ENCODE results near the gene GRID1.
"Not testable (repeated sequence)": the region's sequence is repeated elsewhere in the genome, so short reads cannot be mapped to it uniquely, and the experiment has no call there.

Gene GRID1

GRCh38 chr10:86057708-86058107, 308.9 kb downstream of the GRID1 start:
- DNase-seq, result no peak

- no peak for DNase-seq
Measured at GRCh38 chr10:86056672-86057071, 309.9 kb downstream of the GRID1 start.

GRCh38 chr10:86055928-86056327, 310.7 kb downstream of the GRID1 start:
- no peak for DNase-seq

- no peak for DNase-seq
Measured at GRCh38 chr10:86053675-86054074, 312.9 kb downstream of the GRID1 start.

GRCh38 chr10:86051586-86051985, 315.0 kb downstream of the GRID1 start:
- no peak for DNase-seq

- DNase-seq, result no peak
Measured at GRCh38 chr10:86049442-86049841, 317.2 kb downstream of the GRID1 start.

- peak; percentile 20 to 54 (median 47) for DNase-seq
Measured at GRCh38 chr10:86048973-86049372, 317.6 kb downstream of the GRID1 start.

- no peak for DNase-seq
Measured at GRCh38 chr10:86048571-86048970, 318.0 kb downstream of the GRID1 start.

- DNase-seq, result peak in 1 of 4 experiments; percentile 1
Measured at GRCh38 chr10:86047588-86047987, 319.0 kb downstream of the GRID1 start.

- no peak for DNase-seq
Measured at GRCh38 chr10:86046845-86047460, 319.6 kb downstream of the GRID1 start.

- no peak for DNase-seq
Measured at GRCh38 chr10:86045896-86046295, 320.7 kb downstream of the GRID1 start.

- DNase-seq, result no peak
Measured at GRCh38 chr10:86044029-86044428, 322.6 kb downstream of the GRID1 start.

- DNase-seq, result no peak
Measured at GRCh38 chr10:86043236-86043635, 323.4 kb downstream of the GRID1 start.

- DNase-seq, result no peak
Measured at GRCh38 chr10:86042161-86042560, 324.4 kb downstream of the GRID1 start.

- no peak for DNase-seq
Measured at GRCh38 chr10:86041116-86041515, 325.5 kb downstream of the GRID1 start.

GRCh38 chr10:86038371-86038770, 328.2 kb downstream of the GRID1 start:
- DNase-seq, result no peak

GRCh38 chr10:86037096-86037495, 329.5 kb downstream of the GRID1 start:
- DNase-seq, result no peak

GRCh38 chr10:86036544-86036831, 330.1 kb downstream of the GRID1 start:
- peak in 3 of 4 experiments; percentile 15 to 32 (median 31) for DNase-seq

- no peak for DNase-seq
Measured at GRCh38 chr10:86035791-86036543, 330.6 kb downstream of the GRID1 start.

- no peak for DNase-seq
Measured at GRCh38 chr10:86034710-86035109, 331.9 kb downstream of the GRID1 start.

- no peak for DNase-seq
Measured at GRCh38 chr10:86033581-86033980, 333.0 kb downstream of the GRID1 start.

GRCh38 chr10:86032087-86032486, 334.5 kb downstream of the GRID1 start:
- not testable (repeated sequence) for DNase-seq

GRCh38 chr10:86030312-86030711, 336.3 kb downstream of the GRID1 start:
- DNase-seq, result no peak

- DNase-seq, result no peak
Measured at GRCh38 chr10:86027346-86027745, 339.2 kb downstream of the GRID1 start.

- no peak for DNase-seq
Measured at GRCh38 chr10:86025509-86025908, 341.1 kb downstream of the GRID1 start.

Data from suppressor macrophage (primary cell).